ENCODE data around the gene FRMPD2.

Gene FRMPD2

DNA sequence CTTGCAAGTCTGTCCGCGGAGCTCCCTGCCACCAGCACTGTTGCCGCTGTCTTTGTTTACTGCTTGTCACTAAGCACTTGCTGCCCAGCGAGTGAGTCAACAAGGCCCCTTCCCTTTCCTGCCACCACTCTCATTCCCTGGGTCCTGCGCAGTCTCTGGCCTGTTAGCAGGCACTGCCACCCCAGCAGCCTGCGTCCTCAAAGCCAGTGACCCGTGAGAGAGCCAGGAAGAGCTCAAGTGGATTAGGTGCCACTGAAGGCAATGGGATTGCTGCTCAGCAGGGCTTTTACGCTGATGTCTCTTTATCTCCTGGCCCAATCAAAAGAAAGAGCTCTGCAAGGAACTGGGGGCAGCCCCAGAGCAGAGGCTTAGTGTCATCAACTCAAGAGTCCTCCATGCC, at the start of gene FRMPD2:
Gene FRMPD2 (minus strand): TSS at position 61 of the 400 bp plus-strand sequence. CDS start 129 bp downstream, outside the sequence.
- DNase-seq (ENCODE audit: low read depth): no peak

- DNase-seq (ENCODE audit: low read depth): no peak
Measured at GRCh38 chr10:48322017-48322416, 47.5 kb upstream of the FRMPD2 start.

DNA sequence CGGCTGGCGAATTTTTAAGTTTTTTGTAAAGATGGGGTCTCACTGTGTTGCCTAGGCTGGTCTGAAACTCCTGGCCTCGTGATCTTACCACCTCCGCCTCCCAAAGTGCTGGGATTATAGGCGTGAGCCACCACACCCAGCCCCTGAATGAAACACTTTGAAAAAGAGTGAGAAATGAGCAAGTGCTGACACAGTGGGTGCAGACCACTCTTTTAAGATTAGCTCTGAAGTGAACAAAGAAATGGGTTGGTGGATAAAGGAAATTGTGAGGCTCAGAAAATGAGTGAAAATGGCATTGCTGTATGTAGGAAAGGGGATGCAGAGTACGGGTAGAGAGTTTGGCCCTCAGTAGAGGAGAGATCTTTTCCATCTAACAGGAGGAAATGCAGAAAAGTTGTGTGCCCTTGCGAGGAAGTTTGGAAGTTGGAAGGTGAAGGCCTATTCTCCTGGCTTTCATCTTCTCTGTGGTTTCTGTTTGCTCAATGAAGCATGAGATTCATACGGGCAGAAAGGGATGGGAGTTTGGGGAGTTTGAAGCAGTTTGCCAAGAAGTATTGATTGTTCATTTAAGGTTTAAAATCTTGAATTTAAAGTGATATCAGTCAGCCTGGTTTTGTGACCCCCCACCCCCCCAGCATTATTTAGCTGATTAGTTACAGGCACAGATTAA, 43.0 kb upstream of the FRMPD2 start:
- DNase-seq (ENCODE audit: low read depth): no peak

DNA sequence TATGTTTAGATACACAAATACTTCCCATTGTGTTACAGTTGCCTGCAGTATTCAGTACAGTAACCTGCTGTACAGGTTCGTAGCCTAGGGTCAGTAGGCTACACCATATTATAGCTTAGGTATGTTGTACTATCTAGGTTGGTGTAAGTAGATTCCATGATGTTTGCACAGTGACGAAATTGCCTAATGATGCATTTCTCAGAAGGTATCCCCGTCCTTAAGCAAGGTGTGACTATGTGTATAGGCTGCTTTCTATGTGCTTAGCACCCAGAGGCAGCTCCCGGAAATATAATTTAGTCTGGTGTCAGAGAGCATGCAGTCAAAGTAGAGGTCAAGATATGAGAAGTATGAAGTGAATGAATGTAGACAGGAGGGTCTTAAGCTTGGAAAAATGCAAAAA, 41.7 kb upstream of the FRMPD2 start:
- no peak for DNase-seq (ENCODE audit: low read depth)

DNA sequence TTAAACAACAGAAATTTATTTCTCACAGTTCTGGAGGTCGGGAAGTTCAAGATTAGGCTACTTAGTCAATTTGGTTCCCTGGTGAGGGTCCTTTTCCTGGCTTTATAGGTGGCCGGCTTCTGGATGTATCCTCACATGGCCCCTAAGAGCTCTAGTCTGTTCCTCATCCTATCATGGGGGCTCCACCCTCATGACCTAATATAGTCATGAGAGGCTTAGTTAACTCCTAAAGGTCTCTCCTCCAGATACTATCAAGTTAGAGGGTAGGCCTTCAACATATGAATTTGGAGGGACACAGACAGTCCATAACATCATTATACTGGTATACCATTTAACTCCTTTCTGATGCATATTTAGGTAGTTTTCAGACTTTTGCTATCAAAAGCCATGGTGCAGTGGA, 39.6 kb upstream of the FRMPD2 start:
- DNase-seq (ENCODE audit: low read depth): no peak

- DNase-seq (ENCODE audit: low read depth): no peak
Measured at GRCh38 chr10:48309711-48310226, 35.3 kb upstream of the FRMPD2 start.

GRCh38 chr10:48307711-48308018, 33.2 kb upstream of the FRMPD2 start:
- DNase-seq (ENCODE audit: low read depth): no peak

DNA sequence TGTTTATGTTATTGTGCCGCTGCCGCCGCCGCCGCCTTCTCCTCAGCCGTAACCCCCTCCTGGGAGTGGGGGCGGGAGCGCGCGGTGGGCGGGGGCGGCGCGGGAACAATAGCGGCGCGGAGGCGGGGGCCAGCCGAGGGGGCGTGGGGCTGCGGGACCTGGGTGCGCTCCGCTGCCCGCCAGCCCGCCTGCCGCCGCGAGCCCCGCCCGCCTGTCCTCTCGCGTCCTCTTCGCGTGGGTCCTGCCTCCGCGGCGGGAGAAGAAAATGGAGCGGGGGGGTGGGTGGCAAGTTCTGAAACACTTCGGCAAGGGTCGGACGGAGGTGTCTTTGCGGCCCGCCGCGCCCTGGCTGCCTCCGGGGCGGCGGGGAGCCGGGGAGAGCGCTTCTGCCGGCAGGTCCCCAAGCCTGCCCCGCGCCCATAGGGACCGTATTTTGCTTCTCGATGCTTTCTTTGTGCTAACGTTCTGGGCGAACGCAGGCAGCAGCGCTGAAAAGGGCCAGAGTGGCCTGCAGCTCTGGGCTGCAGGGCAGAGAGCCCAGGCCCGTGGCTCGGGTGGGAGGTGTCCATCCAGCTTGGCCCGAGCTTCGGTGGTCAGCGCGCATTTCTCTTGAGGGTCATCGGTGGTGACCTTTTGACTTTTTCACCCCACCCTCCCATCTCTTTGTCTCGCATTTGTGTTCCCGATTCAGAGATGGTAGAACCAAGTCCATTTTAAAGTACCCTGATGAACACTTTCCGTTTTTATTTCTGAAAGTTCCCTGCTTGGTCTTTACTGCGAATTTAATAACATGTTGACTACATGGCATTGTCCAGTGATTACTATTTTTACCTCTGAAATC, 32.6 kb upstream of the FRMPD2 start:
- DNase-seq (ENCODE audit: low read depth): peak; percentile 55

DNA sequence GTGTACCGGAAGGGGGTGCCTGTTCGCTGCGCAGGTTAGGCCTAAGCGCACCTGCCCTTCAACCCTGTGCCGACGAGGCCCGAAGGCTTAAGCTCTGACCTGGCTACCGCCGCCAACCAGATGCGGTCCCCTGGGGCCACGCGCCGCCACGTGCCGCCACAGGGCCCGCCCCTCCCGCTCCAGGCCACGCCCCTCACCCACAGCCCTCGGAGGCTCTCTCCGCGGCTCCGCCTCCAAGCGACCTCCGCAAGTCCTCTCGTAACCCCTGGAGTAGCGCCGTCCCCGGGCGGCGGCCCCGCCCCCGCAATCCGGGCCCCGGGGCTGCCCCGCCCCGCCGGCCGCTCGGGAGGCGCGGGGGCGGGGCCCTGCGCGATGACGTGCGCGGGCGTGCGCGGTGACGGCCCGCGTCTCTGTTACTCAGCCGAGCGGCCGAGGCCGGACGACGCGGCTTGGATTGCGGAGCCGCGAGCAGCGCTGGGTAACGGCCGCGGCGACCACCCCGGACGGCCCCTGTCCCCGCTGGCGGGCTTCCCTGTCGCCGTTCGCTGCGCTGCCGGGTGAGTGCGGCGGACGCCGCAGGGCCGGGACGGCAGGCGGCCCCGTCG, 31.9 kb upstream of the FRMPD2 start, which contains the start of gene MAPK8:
Gene MAPK8 (plus strand): TSS at position 413 of the 605 bp plus-strand sequence. CDS start 94,984 bp downstream, outside the sequence.
- DNase-seq (ENCODE audit: low read depth): peak; percentile 83

- DNase-seq (ENCODE audit: low read depth): no peak
Measured at GRCh38 chr10:48305905-48306264, 31.4 kb upstream of the FRMPD2 start.

GRCh38 chr10:48302515-48303476, 28.3 kb upstream of the FRMPD2 start:
- DNase-seq (ENCODE audit: low read depth): no peak

GRCh38 chr10:48300556-48300955, 26.1 kb upstream of the FRMPD2 start:
- DNase-seq (ENCODE audit: low read depth): no peak

DNA sequence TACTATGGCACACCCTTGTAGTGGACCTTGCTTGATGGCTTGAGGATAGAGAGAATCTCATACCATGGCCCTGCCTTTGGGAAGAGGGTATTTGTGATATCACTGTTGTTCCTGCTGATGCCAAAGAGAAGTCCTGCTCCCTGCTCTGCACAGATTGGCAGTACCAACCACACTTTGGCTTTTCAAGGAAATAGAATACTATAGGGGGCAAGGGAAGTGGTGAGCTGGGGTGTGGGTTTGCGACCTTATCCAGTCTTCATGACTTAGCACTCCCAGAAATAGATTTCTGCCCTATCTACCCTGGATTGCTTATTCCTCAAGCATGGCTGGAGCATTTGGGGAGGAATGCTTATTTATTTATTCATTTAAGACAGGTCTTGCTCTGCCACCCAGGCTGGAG, 25.2 kb upstream of the FRMPD2 start:
- DNase-seq (ENCODE audit: low read depth): no peak

DNA sequence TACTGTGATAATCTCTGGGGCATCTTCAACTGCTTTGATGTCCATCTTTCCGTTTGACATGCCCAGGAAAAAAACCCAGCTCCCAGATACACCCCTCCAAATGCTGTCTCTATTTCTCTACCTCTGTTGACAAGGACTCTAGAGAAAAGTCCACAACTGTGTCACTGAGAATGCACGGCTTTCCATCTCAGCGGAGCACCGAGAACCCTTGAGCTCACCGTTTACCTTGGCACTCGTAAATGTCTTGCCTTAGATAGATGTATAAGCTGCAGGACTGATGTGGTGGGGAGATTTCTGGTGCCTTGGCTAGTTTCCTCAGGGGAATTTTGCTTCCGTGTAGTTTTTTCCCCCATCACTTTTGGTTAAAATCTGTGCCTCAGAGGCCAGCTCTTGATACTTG, 24.6 kb upstream of the FRMPD2 start:
- no peak for DNase-seq (ENCODE audit: low read depth)

DNA sequence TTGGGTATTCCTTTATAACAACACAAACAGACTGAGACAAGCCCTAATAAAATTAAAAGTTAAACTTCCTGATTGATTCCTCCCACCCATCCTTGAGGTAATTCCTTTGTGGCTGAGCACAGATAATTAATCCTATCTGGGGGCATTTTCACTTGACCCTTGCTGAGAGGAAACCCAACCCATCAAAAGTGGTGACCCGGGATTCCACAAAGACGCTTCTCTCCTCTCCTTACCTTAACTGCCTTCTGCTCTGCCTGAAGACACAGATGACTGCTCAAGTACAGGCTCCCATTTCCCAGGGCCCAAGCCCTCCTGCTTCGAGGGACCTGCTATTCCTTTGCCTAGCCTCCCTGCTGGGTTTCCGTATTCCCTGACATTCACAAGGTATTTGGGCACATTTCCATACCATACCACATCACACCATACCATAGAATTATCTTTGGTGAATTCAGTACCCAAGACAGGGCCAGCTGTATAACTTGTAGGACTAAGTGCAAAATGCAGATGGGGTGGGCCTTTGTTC, 22.1 kb upstream of the FRMPD2 start:
- no peak for DNase-seq (ENCODE audit: low read depth)

DNA sequence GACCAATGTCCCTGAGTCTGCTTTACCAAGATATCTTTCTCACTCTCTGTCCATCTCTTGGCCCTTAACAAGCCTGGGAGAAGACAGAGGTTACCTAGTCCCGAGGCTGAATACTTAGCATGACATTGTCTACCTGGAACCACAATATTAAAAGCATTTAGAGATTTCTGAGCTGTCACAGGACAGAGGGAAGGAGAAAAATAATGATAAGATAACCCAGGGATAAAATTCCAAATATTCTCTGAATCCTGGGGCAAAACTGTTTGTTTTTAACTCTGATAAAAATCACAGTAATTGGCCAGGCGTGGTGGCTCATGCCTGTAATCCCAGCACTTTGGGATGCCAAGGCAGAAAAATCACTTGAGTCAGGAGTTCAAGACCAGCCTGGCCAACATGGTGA, 19.9 kb upstream of the FRMPD2 start:
- no peak for DNase-seq (ENCODE audit: low read depth)

DNA sequence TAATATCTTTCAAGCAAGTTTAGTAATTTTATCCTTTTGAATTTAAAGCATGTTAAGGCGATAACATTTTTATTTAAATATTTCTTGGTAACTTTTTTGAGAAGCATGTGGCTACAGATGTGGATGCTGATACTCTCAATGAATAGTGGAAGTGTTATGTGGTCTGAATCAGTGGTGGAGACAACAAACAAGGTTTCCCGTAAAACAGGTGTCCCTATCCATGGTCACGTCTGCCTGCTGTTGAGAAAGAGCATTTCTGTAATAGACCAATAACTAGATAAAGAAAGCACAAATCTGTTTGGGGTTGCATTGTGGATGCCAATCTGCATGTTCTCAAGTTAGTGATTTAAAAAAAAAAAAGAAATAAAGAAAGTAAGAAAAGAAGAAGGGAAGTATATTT, 18.1 kb upstream of the FRMPD2 start:
- DNase-seq (ENCODE audit: low read depth): no peak

GRCh38 chr10:48291190-48291589, 16.7 kb upstream of the FRMPD2 start:
- no peak for DNase-seq (ENCODE audit: low read depth)

DNA sequence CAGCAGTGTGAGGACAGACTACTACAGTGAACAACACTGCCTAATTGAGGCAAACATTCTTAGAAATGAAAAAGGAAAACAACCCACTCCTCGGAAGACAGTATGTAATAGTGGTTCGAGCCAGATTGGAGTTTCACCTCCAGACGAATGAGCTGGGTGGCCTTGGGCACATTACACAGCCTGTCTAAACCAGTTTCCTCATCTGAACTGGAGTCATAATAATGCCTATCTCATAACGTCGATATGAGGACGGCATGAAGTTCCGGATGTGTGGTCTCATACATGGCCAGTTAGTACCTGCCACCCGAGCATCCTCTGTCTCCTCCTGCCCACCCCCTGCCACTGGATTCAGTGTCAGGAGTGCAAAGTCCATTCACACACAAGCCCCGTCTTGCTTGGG, 15.8 kb upstream of the FRMPD2 start:
- DNase-seq (ENCODE audit: low read depth): no peak

GRCh38 chr10:48289501-48290238, 15.2 kb upstream of the FRMPD2 start:
- peak; percentile 20 for DNase-seq (ENCODE audit: low read depth)

DNA sequence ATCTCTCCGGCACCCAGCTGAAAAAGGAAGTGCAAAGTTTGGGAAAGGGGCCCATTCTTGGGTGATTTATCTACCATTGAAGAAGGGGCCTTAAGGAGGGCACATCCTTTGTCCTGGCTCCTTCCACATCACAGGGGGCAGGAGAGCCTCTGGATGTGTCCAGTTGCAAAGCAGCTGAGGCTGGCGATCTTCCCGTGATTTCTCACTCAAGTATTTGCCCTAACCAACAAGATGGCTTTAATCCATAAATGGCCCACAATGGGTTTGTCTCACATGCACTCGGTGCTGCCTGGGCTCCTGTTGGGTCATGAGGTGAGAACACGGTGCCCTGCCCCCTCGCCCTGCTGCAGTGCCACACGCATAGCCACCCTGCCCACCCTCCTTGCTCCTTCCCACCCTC, 14.2 kb upstream of the FRMPD2 start:
- no peak for DNase-seq (ENCODE audit: low read depth)
